AG20443 (cell line): ENCODE measurements around the gene SLC25A43.
"Not testable (repeated sequence)": the region's sequence is repeated elsewhere in the genome, so short reads cannot be mapped to it uniquely, and the experiment has no call there.

Source experiments
- DNase-seq: peaks from one replicate; pipeline ENCODE4 v3.0.0; 2012; ENCODE audit warnings: low spot score, mixed read lengths

Gene SLC25A43

GRCh38 chrX:119407681-119408080, 8.5 kb downstream of the SLC25A43 start:
- DNase-seq, result no peak

GRCh38 chrX:119410027-119410819, 11.1 kb downstream of the SLC25A43 start:
- peak; percentile 81 for DNase-seq

- no peak for DNase-seq
These were observed 11.7 kb downstream of the SLC25A43 start for GRCh38 chrX:119410854-119411253.

- DNase-seq, result no peak
These were observed 12.8 kb downstream of the SLC25A43 start for GRCh38 chrX:119411959-119412358.

GRCh38 chrX:119417376-119417775, 18.2 kb downstream of the SLC25A43 start:
- no peak for DNase-seq

GRCh38 chrX:119417842-119418241, 18.7 kb downstream of the SLC25A43 start:
- DNase-seq, result no peak

- DNase-seq, result no peak
These were observed 20.0 kb downstream of the SLC25A43 start for GRCh38 chrX:119419146-119419545.

GRCh38 chrX:119419898-119420297, 20.8 kb downstream of the SLC25A43 start:
- no peak for DNase-seq

- DNase-seq, result no peak
These were observed 22.0 kb downstream of the SLC25A43 start for GRCh38 chrX:119421016-119421705.

- DNase-seq, result no peak
These were observed 24.5 kb downstream of the SLC25A43 start for GRCh38 chrX:119423631-119424030.

- no peak for DNase-seq
These were observed 25.9 kb downstream of the SLC25A43 start for GRCh38 chrX:119424999-119425398.

- DNase-seq, result no peak
These were observed 28.1 kb downstream of the SLC25A43 start for GRCh38 chrX:119427024-119427794.

- DNase-seq, result no peak
These were observed 28.7 kb downstream of the SLC25A43 start for GRCh38 chrX:119427795-119428185.

GRCh38 chrX:119429471-119429870, 30.3 kb downstream of the SLC25A43 start:
- no peak for DNase-seq

- not testable (repeated sequence) for DNase-seq
These were observed 42.2 kb downstream of the SLC25A43 start for GRCh38 chrX:119441295-119441694.

GRCh38 chrX:119442286-119442685, 43.1 kb downstream of the SLC25A43 start:
- no peak for DNase-seq

GRCh38 chrX:119453202-119453601, 54.1 kb downstream of the SLC25A43 start:
- no peak for DNase-seq

- DNase-seq, result no peak
These were observed 56.1 kb downstream of the SLC25A43 start for GRCh38 chrX:119455264-119455663.

GRCh38 chrX:119459181-119459580, 60.0 kb downstream of the SLC25A43 start:
- DNase-seq, result peak; percentile 15

- no peak for DNase-seq
These were observed 66.4 kb downstream of the SLC25A43 start for GRCh38 chrX:119465555-119465954.

GRCh38 chrX:119466970-119467369, 67.8 kb downstream of the SLC25A43 start:
- no peak for DNase-seq

GRCh38 chrX:119467433-119467832, 68.3 kb downstream of the SLC25A43 start:
- DNase-seq, result no peak
